GM18867 (cell line): ENCODE measurements around the gene ZNF519.
"Not testable (repeated sequence)": the region's sequence is repeated elsewhere in the genome, so short reads cannot be mapped to it uniquely, and the experiment has no call there.

Experiments
- ATAC-seq: cut with Tn5 transposase; IDR thresholded peaks from one replicate; pipeline ENCODE4 v1.9.1; 2021; ENCODE audit warnings: mild to moderate bottlenecking, moderate library complexity; ENCODE audit not compliant: unreplicated experiment

Gene ZNF519

GRCh38 chr18:14132271-14132700 lies at the start of gene ZNF519:
TSS of gene ZNF519 (minus strand) at chr18:14132435. CDS start at chr18:14132277, 158 bp downstream.
- ATAC-seq = peak; percentile 100

DNA sequence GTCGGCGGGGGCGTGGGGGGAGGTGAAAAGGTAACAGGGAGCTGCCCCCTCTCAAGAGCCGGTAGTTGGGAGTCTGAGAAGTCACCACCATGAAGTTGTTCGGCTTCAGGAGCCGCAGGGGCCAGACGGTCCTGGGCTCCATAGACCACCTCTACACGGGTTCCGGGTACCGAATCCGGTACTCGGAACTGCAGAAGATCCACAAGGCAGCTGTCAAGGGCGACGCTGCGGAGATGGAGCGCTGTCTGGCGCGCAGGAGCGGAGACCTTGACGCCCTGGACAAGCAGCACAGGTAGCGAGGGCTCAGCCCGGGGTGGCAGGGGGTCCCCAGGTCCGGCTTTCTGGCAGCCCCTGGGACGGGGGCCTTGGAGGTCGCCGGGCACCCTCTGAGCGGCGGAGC lies 47.1 kb upstream of the ZNF519 start:
- peak; percentile 13 for ATAC-seq

- peak; percentile 93 for ATAC-seq
These were observed 46.3 kb upstream of the ZNF519 start for GRCh38 chr18:14178321-14179196.

DNA sequence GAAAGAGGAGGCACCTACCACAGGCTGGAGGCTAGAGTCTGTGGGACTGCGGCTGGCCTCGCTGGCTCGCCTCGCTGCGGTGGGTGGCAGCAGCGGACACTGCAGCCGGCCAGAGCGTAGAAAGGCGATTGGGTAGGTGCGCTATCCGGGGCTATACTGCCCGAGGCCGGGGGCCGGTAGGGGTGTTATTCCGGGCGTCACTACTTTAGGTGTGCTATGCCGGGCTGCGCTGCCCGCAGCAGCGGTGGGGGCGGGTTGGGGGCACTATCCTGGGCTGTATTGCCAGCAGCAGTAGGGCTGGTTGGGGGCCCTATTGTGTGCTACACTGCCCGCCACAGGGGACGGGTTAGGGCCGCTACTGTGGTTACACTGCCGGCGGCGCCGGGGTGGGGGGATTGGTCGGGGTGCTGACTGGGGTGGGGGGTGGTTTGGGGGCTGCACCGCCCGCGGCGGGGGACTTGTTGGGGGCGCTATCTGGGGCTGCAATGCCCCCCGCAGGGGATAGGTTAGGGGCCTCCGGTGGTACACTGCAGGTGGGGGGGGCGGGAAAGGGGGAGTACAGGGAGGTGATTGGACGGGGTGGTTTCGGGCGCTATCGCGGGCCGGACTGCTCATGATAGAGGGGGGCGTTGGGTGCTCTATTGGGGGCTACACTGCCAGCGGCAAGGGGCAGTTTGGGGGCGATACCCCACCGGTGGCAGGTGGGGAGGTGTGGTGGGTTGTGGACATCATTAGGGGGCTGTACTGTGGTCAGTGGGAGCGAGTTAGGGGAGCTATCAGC lies 45.5 kb upstream of the ZNF519 start:
- ATAC-seq = not testable (repeated sequence)

DNA sequence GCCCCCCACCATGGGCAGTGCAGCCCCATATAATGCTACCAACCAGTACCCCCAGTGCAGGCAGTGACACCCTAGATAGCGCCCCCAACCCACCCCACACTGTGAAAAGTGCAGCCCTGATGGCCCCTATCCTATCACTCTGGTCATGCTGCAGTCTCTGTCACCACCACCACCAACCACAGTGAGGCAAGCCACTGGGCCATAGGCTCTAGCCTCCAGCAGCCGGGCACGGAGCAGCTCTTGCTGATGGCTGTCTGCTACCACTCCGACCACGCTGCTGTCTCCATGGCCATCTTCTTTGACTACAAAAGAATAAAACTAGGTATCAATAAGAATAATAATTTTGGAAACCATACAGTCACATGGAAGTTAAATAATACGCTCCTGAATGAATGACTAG lies 43.2 kb upstream of the ZNF519 start:
- not testable (repeated sequence) for ATAC-seq

DNA sequence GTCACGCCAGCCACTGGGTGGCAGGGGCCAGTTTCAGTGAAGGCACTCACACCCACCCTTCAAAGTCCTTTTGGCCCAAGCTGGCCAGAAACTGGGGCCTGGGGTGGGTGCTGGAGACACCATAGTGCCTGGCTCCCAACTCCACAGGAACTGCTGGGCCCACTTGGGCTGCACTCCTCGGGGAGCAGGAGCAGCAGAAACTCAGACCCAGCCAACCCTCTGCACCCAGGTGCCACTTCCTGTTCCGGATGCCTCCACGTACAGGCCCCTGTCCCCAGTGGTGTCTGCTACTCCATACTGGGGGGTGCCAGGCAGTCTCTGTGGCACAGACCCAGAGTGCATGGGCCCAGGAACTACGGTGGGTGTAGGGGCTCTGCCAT lies 42.5 kb upstream of the ZNF519 start:
- no peak for ATAC-seq

GRCh38 chr18:14174002-14174705 lies 41.9 kb upstream of the ZNF519 start:
- ATAC-seq = not testable (repeated sequence)

GRCh38 chr18:14173116-14173951 lies 41.1 kb upstream of the ZNF519 start:
- ATAC-seq = not testable (repeated sequence)

- not testable (repeated sequence) for ATAC-seq
These were observed 40.2 kb upstream of the ZNF519 start for GRCh38 chr18:14172142-14173115.

DNA sequence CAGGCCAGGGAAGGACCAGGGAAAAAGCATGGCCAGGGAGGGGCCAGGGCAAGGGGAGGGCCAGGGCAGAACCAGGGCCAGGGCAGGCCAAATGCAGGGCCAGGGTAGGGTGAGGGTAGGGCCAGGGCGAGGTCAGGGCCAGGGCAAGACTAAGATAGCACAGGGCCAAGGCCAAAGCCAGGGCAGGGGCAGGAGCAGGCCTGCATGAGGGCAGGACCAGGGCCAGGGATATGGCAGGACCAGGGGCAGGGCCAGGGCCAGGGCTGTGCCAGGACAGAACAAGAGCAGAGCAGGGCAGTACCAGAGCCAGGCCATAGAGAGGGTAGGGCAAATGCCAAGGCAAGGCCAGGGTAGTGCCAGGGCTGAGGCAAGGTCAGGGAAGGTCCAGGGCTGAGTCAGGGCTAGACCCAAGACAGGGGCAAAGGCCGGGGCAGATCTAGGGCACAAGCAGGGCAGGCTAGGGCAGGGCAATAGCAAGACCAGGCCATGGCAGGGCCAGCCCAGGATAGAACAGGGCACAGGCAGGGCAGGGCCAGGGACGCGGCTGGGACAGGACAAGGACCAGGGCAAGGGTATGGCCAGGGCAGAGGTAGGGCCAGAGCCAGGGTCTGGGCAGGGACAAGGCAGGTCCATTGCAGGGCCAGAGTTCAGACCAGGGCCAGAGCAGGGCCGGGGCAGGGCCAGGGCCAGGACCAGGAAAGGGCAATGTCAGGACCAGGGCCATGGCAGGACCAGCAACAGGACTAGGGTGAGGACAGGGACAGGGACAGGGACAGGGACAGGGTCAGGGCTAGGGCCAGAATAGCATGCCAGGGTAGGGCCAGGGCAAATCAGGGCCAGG lies 39.3 kb upstream of the ZNF519 start:
- not testable (repeated sequence) for ATAC-seq

DNA sequence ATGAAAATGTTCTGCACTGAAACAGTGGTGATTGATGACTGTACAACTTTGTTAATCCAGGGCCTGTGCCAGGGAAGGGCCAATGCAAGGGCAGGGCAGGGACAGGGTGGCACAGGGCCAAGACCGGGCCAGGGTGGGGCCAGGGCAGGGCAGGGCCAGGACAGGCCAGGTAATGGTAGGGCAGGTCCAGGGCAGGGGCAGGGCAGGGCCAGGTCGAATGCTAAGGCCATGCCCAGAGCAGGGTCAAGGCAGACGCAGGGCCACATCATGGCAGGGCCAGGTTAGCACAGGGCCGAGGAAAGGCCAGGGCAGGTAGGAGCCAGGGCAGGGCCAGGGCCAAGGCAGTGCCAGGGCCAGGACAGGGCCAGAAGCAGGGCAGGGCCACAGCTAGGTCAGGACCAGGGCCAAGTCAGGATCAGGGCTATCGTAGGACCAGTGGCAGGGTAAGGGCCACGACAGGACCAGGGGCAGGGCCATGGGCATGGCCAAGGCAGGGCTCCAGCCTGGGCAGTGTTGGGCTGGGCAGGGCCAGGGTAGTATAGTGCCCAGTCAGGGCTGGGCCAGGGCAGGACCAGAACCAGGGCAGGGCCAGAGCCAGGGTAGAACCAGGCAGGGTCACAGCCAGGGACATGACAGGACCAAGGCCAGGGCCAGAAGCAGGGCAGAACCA lies 38.3 kb upstream of the ZNF519 start:
- not testable (repeated sequence) for ATAC-seq

DNA sequence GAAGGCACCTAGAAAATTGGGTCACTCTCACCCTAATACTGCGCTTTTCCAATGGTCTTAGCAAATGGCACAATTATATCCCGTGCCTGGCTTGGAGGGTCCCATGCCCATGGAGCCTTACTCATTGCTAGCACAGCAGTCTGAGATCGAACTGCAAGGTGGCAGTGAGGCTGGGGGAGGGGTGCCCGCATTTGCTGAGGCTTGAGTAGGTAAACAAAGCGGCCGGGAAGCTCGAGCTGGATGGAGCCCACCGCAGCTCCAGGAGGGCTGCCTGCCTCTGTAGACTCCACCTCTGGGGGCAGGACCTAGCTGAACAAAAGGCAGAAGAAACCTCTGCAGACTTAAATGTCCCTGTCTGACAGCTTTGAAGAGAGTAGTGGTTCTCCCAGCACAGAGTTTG lies 30.7 kb upstream of the ZNF519 start:
- ATAC-seq = not testable (repeated sequence)

DNA sequence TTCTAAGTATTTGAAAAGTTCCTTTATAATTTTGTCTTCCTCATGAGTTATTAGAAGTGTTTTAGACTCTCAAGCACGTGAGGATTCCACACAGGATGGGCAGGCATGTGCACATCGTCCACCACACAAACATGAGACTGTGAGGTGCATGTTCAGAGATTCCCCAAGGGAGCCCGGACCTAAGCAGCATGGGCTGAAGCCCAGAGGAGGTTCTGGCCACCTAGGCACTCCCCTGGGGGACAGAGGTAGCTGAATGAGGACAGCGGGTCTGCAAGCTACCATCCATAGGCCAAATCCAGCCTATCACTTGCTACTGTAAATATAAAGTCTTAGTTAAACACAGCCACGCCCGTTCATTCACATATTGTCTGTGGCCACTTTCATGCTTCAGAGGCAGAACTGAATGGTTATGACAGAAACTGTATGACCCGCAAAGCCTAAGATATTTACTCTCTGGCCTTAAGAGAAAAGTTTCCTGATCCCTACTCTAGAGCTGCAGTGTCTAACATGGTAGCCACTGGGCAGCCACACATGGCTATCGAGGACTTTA lies 19.4 kb upstream of the ZNF519 start:
- not testable (repeated sequence) for ATAC-seq

GRCh38 chr18:14150766-14151165 lies 18.5 kb upstream of the ZNF519 start:
- not testable (repeated sequence) for ATAC-seq

GRCh38 chr18:14149916-14150420 lies 17.7 kb upstream of the ZNF519 start:
- ATAC-seq = not testable (repeated sequence)

DNA sequence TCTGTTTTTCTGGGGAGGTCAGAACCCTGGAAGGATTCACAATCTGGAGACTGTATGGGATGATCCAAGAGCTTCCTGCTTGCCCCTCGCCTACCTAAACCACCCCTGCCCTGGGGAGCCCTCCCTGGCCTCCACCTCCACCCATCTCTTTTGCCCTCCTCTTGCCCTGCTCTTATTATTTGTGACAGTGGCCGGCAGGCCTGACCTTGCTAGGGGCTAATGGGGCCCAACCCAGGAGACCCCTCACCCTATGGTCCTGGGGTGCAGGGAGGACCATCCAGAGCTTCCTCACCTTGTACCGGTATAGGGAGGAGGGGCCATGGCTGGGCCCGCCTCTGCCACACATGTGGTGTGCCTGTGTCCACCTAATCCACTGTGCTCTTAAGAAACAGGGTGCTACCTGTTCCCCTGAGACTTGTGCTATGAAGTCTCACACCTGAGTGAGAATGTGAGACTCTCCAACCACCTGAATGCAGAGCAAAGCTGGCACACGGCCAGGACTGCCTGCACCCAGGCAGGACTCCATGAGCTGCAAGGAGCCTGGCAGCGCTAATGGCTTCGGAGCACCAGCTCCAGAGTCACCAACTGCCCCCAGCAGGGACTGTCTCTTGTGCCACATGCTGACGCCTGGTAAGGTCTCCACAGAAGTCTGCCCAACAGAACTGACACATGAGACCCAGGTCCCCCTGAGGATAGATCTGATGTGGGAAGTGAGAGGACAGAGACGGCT lies 17.1 kb upstream of the ZNF519 start:
- not testable (repeated sequence) for ATAC-seq
